GM12865 (cell line): Measurements from ENCODE around the gene TNK1.

Source experiments
- DNase-seq: peaks from one replicate; pipeline ENCODE4 v3.0.0; 2010; ENCODE audit warnings: low read depth
- H3K4me3 ChIP-seq: 2 replicates; pipeline ENCODE4 v1.5.1; 2011; ENCODE audit warnings: mild to moderate bottlenecking, low read depth, low read length, control low read depth
- TF ChIP-seq, protein P1 (sequence below): IDR thresholded peaks from 2 replicates; pipeline ENCODE4 v1.5.1; 2011; ENCODE audit warnings: low read length, control low read depth, low read depth, inconsistent platforms; ENCODE audit not compliant: insufficient read depth; ENCODE audit errors: missing control alignments

Gene TNK1

GRCh38 chr17:7407485-7408251 is 26.8 kb downstream of the TNK1 start, which contains the start of gene NLGN2:
NLGN2 (plus strand) TSS chr17:7407845; CDS start chr17:7408256, 411 bp downstream.
- H3K4me3 ChIP-seq = no peak within 1 kb of the TSS
- TF ChIP-seq, protein P1, sequence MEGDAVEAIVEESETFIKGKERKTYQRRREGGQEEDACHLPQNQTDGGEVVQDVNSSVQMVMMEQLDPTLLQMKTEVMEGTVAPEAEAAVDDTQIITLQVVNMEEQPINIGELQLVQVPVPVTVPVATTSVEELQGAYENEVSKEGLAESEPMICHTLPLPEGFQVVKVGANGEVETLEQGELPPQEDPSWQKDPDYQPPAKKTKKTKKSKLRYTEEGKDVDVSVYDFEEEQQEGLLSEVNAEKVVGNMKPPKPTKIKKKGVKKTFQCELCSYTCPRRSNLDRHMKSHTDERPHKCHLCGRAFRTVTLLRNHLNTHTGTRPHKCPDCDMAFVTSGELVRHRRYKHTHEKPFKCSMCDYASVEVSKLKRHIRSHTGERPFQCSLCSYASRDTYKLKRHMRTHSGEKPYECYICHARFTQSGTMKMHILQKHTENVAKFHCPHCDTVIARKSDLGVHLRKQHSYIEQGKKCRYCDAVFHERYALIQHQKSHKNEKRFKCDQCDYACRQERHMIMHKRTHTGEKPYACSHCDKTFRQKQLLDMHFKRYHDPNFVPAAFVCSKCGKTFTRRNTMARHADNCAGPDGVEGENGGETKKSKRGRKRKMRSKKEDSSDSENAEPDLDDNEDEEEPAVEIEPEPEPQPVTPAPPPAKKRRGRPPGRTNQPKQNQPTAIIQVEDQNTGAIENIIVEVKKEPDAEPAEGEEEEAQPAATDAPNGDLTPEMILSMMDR = no peak
- no peak for DNase-seq

GRCh38 chr17:7408252-7408727 is 27.4 kb downstream of the TNK1 start:
- no peak overlapping the region for H3K4me3 ChIP-seq
- no peak for DNase-seq
- TF ChIP-seq, protein P1 = no peak

GRCh38 chr17:7408863-7409262 is 28.0 kb downstream of the TNK1 start:
- H3K4me3 ChIP-seq = no peak overlapping the region
- DNase-seq = no peak
- TF ChIP-seq, protein P1 = no peak

DNA sequence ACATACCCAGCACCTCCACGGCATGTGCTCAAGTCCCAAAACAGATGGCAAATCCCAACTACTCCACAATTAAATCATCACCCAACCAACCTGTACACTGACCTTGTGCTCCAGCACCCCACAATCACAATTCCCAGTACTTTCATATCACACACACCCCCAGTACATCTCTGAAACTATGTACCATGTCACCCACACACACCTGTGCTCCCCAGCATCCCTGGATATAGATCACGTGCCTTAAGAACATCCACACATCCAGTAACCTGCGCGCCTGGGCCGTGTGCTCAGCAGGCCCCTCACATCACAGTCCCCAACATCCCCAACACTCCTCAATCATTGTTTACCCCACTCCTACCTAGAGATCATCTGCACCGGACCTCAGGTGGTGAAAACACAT is 28.8 kb downstream of the TNK1 start:
- no peak for DNase-seq
- TF ChIP-seq, protein P1 = no peak
- H3K4me3 ChIP-seq = no peak overlapping the region

- H3K4me3 ChIP-seq = no peak overlapping the region
- DNase-seq = no peak
- TF ChIP-seq, protein P1 = no peak
Observed at GRCh38 chr17:7410634-7411426, 29.9 kb downstream of the TNK1 start.

- no peak for DNase-seq
- H3K4me3 ChIP-seq = no peak overlapping the region
- TF ChIP-seq, protein P1 = no peak
Observed at GRCh38 chr17:7411427-7411750, 30.5 kb downstream of the TNK1 start.
